ENCODE data around the gene LTN1. TPM values are rescaled to one million over a fixed set of nuclear protein-coding genes. Genes with fewer than 3 reads are reported as not detected.

Gene LTN1
- total RNA-seq, 1 donor from 2014 or later: 22.0 TPM

DNA sequence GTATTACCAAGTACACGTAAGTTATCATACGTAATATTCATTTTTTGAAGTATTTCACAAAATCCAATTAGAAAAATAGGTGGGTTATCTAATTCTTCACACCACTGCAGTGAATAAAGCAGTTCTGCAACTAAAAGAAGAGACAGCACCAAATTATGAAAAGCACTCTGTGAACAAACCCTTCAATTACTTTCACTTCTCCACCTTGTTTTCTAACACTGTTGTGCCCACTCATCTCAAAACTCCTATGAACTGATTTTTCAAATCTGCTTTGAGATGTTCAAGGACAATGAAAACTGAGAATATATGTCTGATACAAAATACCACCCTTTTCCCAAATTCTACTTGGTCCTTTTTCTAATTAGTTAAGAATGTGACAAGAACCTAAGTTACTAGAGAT lies 39.4 kb downstream of the LTN1 start:
- no peaks in the 10 kb centered on the region for H3K27me3 Mint-ChIP-seq (ENCODE audit: low read depth)
- TF ChIP-seq, protein P1, sequence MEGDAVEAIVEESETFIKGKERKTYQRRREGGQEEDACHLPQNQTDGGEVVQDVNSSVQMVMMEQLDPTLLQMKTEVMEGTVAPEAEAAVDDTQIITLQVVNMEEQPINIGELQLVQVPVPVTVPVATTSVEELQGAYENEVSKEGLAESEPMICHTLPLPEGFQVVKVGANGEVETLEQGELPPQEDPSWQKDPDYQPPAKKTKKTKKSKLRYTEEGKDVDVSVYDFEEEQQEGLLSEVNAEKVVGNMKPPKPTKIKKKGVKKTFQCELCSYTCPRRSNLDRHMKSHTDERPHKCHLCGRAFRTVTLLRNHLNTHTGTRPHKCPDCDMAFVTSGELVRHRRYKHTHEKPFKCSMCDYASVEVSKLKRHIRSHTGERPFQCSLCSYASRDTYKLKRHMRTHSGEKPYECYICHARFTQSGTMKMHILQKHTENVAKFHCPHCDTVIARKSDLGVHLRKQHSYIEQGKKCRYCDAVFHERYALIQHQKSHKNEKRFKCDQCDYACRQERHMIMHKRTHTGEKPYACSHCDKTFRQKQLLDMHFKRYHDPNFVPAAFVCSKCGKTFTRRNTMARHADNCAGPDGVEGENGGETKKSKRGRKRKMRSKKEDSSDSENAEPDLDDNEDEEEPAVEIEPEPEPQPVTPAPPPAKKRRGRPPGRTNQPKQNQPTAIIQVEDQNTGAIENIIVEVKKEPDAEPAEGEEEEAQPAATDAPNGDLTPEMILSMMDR (IDR thresholded peaks at IDR 0.05): no peak
- H3K27ac Mint-ChIP-seq (ENCODE audit: unreplicated experiment): no peak overlapping the region
- no peaks in the 10 kb centered on the region for H3K9me3 Mint-ChIP-seq (ENCODE audit: low read depth)
- H3K4me3 Mint-ChIP-seq (ENCODE audit: unreplicated experiment): no peak overlapping the region
- peaks cover 29% of the 10 kb centered on the region for H3K36me3 Mint-ChIP-seq (ENCODE audit: low read depth)
- H3K4me1 Mint-ChIP-seq (ENCODE audit: low read depth): no peaks in the 10 kb centered on the region
- no peak for DNase-seq (ENCODE audit: low spot score)

DNA sequence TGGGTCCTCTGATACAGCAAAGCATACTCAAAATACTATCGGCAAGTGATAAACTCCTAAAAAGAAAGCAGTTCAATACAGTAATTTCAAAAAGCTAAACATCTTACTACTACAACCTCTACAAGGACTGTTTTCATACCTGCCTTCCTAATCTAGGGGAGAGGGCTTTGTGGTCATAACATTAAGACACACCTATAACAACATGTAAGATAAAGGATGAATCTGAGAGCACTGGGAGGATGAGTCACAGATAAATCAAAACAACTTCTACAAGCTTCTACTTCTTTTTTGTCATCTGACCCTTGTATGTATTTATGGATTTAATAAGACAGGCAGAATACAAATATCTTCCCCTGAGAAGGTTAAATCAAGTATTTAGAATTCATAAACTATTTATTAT lies 40.0 kb downstream of the LTN1 start:
- TF ChIP-seq, protein P1 (IDR thresholded peaks at IDR 0.05): no peak
- Mint-ChIP-seq H3K9me3 (ENCODE audit: low read depth) (no peaks in the 10 kb centered on the region), H3K36me3 (ENCODE audit: low read depth) (peaks cover 25% of the 10 kb centered on the region), H3K27me3 (ENCODE audit: low read depth) (no peaks in the 10 kb centered on the region), H3K4me3 (ENCODE audit: unreplicated experiment) (no peak overlapping the region), H3K4me1 (ENCODE audit: low read depth) (no peaks in the 10 kb centered on the region), H3K27ac (ENCODE audit: unreplicated experiment) (no peak overlapping the region)
- no peak for DNase-seq (ENCODE audit: low spot score)

DNA sequence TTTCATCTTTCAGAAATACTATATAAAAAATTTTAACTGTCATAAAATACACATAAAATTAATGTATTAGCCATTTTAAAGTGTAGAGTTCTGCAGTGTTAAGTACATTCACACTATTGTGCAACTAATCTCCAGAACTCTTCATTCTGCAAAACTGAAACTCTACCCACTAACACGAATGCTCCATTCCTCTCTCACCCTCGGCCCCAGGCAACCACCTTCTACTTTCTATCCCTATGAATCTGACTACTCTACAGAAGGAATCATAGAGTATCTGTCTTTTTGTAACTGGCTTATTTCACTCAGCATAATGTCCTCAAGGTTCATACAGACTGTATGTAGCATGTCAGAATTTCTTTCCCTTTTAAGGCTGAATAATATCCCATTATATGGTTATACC lies 43.4 kb downstream of the LTN1 start:
- no peak for DNase-seq (ENCODE audit: low spot score)
- H3K4me1 Mint-ChIP-seq (ENCODE audit: low read depth): no peaks in the 10 kb centered on the region
- no peaks in the 10 kb centered on the region for H3K9me3 Mint-ChIP-seq (ENCODE audit: low read depth)
- TF ChIP-seq, protein P1 (IDR thresholded peaks at IDR 0.05): no peak
- H3K4me3 Mint-ChIP-seq (ENCODE audit: unreplicated experiment): no peak overlapping the region
- no peak overlapping the region for H3K27ac Mint-ChIP-seq (ENCODE audit: unreplicated experiment)
- peaks cover 14% of the 10 kb centered on the region for H3K36me3 Mint-ChIP-seq (ENCODE audit: low read depth)
- H3K27me3 Mint-ChIP-seq (ENCODE audit: low read depth): no peaks in the 10 kb centered on the region

DNA sequence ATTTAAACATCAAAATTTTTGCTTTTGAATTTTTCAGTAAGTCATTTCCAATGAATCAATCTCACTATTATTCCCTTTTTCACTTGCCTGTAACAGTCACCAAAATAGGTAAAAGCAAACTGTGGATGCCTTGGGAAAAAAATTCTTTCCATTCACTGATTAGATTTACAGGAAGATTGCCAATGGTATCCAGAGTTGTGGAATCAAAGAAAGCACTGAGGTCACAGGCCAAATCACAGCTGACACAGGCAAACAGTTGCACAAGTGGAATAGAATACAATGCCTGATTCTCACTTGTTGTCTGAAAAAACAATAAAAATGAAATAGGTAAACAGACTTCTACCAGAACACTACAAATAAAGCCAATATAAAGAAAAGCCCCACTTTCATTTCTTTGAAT lies 48.4 kb downstream of the LTN1 start:
- peaks cover 2% of the 10 kb centered on the region for H3K36me3 Mint-ChIP-seq (ENCODE audit: low read depth)
- TF ChIP-seq, protein P1 (IDR thresholded peaks at IDR 0.05): no peak
- no peaks in the 10 kb centered on the region for H3K27me3 Mint-ChIP-seq (ENCODE audit: low read depth)
- no peak for DNase-seq (ENCODE audit: low spot score)
- no peaks in the 10 kb centered on the region for H3K9me3 Mint-ChIP-seq (ENCODE audit: low read depth)
- no peak overlapping the region for H3K4me3 Mint-ChIP-seq (ENCODE audit: unreplicated experiment)
- no peak overlapping the region for H3K27ac Mint-ChIP-seq (ENCODE audit: unreplicated experiment)
- H3K4me1 Mint-ChIP-seq (ENCODE audit: low read depth): no peaks in the 10 kb centered on the region

DNA sequence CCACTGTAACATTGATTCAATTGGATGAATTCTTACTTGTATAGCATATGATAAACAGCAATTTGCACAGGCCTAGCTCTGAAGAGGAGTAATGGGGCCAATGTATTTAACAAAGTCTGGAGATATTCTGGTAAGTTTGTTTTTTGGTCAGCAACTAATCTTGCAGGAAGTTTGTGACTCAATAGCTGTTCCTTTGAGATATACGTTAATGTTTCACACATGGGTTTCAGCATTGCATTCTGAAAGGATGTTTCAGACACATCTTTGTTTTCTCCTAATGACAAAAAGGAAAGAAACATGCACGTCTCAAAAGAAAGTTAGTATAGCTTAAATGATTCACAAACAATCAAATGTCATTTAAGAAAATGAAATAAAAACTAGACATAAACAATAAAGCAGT lies 49.0 kb downstream of the LTN1 start:
- Mint-ChIP-seq H3K36me3 (ENCODE audit: low read depth) (peaks cover 2% of the 10 kb centered on the region), H3K4me3 (ENCODE audit: unreplicated experiment) (no peak overlapping the region), H3K27me3 (ENCODE audit: low read depth) (no peaks in the 10 kb centered on the region), H3K27ac (ENCODE audit: unreplicated experiment) (no peak overlapping the region), H3K9me3 (ENCODE audit: low read depth) (no peaks in the 10 kb centered on the region), H3K4me1 (ENCODE audit: low read depth) (no peaks in the 10 kb centered on the region)
- TF ChIP-seq, protein P1 (IDR thresholded peaks at IDR 0.05): no peak
- no peak for DNase-seq (ENCODE audit: low spot score)
